Mesothelial cell of epicardium (in vitro differentiated cells): ENCODE measurements around the gene RASSF9. TPM values are rescaled to one million over a fixed set of nuclear protein-coding genes. Genes with fewer than 3 reads are reported as not detected.

Source experiments
- DNase-seq, 2 experiments: peaks; one replicate each; pipeline ENCODE4 v3.0.0; 2021; ENCODE audit warnings: low spot score in 2 of 2; ENCODE audit not compliant: unreplicated experiment in 2 of 2
- H3K27ac Mint-ChIP-seq: 2 replicates; pipeline ENCODE4 v1.8.0; 2021; ENCODE audit warnings: mixed read lengths
- H3K27me3 Mint-ChIP-seq: 2 replicates; pipeline ENCODE4 v1.8.0; 2021; ENCODE audit warnings: low read depth, mixed read lengths
- H3K36me3 Mint-ChIP-seq: 2 replicates; pipeline ENCODE4 v1.8.0; 2021; ENCODE audit warnings: mixed read lengths
- H3K4me1 Mint-ChIP-seq: 2 replicates; pipeline ENCODE4 v1.8.0; 2021; ENCODE audit warnings: mixed read lengths
- H3K4me3 Mint-ChIP-seq: 2 replicates; pipeline ENCODE4 v1.8.0; 2021; ENCODE audit warnings: mild to moderate bottlenecking, moderate library complexity, mixed read lengths
- H3K9me3 Mint-ChIP-seq: 2 replicates; pipeline ENCODE4 v1.8.0; 2021; ENCODE audit warnings: mixed read lengths
- CTCF ChIP-seq: fragments of 200-600 bp; sonication (generic); IDR thresholded peaks from one replicate; pipeline ENCODE4 v1.5.0; 2021; ENCODE audit warnings: antibody characterized with exemption; ENCODE audit not compliant: unreplicated experiment
- total RNA-seq: library from RNA; stranded (reverse); gene quantifications from 3 replicates; pipeline ENCODE4 v1.2.1, GENCODE V29; 2021

RASSF9 gene
- 4.9 to 5.0 TPM (median 5.0 TPM) in 3 replicates for total RNA-seq

GRCh38 chr12:85836197-85837090 lies at the start of gene RASSF9:
Gene RASSF9, minus strand, starts transcription at chr12:85836409. Its CDS starts 208 bp downstream, at chr12:85836201.
- peak within 1 kb of the TSS; percentile 89 for H3K27ac Mint-ChIP-seq
- H3K36me3 Mint-ChIP-seq, result no peaks in the 10 kb centered on the region
- no peaks in the 10 kb centered on the region for H3K27me3 Mint-ChIP-seq
- no peak for TF ChIP-seq CTCF
- DNase-seq, result no peak
- peaks cover 38% of the 10 kb centered on the region for H3K4me1 Mint-ChIP-seq
- peak within 1 kb of the TSS; percentile 80 for H3K4me3 Mint-ChIP-seq
- H3K9me3 Mint-ChIP-seq, result no peaks in the 10 kb centered on the region

GRCh38 chr12:85883763-85884162 lies 47.6 kb upstream of the RASSF9 start:
- H3K36me3 Mint-ChIP-seq, result no peaks in the 10 kb centered on the region
- H3K27me3 Mint-ChIP-seq, result no peaks in the 10 kb centered on the region
- H3K9me3 Mint-ChIP-seq, result no peaks in the 10 kb centered on the region
- no peaks in the 10 kb centered on the region for H3K4me1 Mint-ChIP-seq
- no peak for DNase-seq
- no peak overlapping the region for H3K4me3 Mint-ChIP-seq
- no peak for TF ChIP-seq CTCF
- no peak overlapping the region for H3K27ac Mint-ChIP-seq

- peaks cover 6% of the 10 kb centered on the region for H3K4me1 Mint-ChIP-seq
- H3K27me3 Mint-ChIP-seq, result no peaks in the 10 kb centered on the region
- H3K36me3 Mint-ChIP-seq, result no peaks in the 10 kb centered on the region
- no peak for DNase-seq
- no peak overlapping the region for H3K4me3 Mint-ChIP-seq
- H3K9me3 Mint-ChIP-seq, result no peaks in the 10 kb centered on the region
- no peak for TF ChIP-seq CTCF
- H3K27ac Mint-ChIP-seq, result no peak overlapping the region
Observed at GRCh38 chr12:85877459-85877858, 41.2 kb upstream of the RASSF9 start.

GRCh38 chr12:85874031-85874461 lies 37.8 kb upstream of the RASSF9 start, which contains the start of gene NTS:
Gene NTS, plus strand, starts transcription at chr12:85874295. Its CDS starts 109 bp downstream, at chr12:85874404.
- Mint-ChIP-seq H3K27me3 (peaks cover 1% of the 10 kb centered on the region), H3K4me1 (peaks cover 6% of the 10 kb centered on the region), H3K9me3 (no peaks in the 10 kb centered on the region), H3K27ac (no peak within 1 kb of the TSS), H3K36me3 (no peaks in the 10 kb centered on the region), H3K4me3 (no peak within 1 kb of the TSS)
- no peak for DNase-seq
- TF ChIP-seq CTCF, result no peak

GRCh38 chr12:85872497-85873091 lies 36.4 kb upstream of the RASSF9 start:
- DNase-seq, result no peak
- peak; percentile 80 for TF ChIP-seq CTCF
- Mint-ChIP-seq H3K9me3 (no peaks in the 10 kb centered on the region), H3K4me1 (peaks cover 6% of the 10 kb centered on the region), H3K27ac (no peak overlapping the region), H3K27me3 (peaks cover 1% of the 10 kb centered on the region), H3K36me3 (no peaks in the 10 kb centered on the region), H3K4me3 (no peak overlapping the region)
